Measurements from ENCODE around the gene RAD23A. TPM values are rescaled to one million over a fixed set of nuclear protein-coding genes. Genes with fewer than 3 reads are reported as not detected.

The RAD23A gene
- total and polyA plus RNA-seq, 9 of the 15 experiments (the other 6 are each of a cell fraction or from before 2014, with no cell fraction given) = 9.5 to 181 (median 101) TPM

DNA sequence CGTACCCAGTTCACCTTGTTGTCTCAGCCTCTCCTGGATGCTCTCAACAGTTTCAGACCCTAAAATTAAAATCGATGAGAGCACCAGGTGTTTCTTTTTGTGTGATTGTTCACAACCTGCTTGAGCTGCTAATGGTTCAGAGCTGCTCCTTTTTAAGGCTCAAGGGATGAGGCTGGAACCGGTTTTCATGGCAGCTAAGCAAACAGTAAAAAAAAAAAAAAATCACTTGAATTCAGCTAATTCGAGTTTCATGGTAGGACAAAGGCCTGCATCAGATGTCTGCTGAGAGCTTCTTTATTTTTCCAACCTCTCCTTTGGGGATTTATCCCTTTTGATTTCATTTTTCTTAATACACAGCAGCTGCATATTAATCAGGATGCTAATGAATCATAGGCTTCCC, 33.1 kb upstream of the RAD23A start:
- ATAC-seq = no peak
- TF ChIP-seq FOXK2 (conservative IDR thresholded peaks at IDR 0.05 in 1 of 2, IDR thresholded peaks at IDR 0.05 in 1 of 2; ENCODE audit: low read depth in 2 of 2) (no peak), ZNF165 (CRISPR knock-in tag; IDR thresholded peaks at IDR 0.05; ENCODE audit: borderline replicate concordance) (no peak), ZNF184 (CRISPR knock-in tag; IDR thresholded peaks at IDR 0.05) (no peak), ZNF77 (CRISPR knock-in tag; IDR thresholded peaks at IDR 0.05) (no peak)
- TF ChIP-seq, protein P1, sequence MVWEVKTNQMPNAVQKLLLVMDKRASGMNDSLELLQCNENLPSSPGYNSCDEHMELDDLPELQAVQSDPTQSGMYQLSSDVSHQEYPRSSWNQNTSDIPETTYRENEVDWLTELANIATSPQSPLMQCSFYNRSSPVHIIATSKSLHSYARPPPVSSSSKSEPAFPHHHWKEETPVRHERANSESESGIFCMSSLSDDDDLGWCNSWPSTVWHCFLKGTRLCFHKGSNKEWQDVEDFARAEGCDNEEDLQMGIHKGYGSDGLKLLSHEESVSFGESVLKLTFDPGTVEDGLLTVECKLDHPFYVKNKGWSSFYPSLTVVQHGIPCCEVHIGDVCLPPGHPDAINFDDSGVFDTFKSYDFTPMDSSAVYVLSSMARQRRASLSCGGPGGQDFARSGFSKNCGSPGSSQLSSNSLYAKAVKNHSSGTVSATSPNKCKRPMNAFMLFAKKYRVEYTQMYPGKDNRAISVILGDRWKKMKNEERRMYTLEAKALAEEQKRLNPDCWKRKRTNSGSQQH (CRISPR knock-in tag; IDR thresholded peaks at IDR 0.05) = no peak
- TF ChIP-seq, protein P2, sequence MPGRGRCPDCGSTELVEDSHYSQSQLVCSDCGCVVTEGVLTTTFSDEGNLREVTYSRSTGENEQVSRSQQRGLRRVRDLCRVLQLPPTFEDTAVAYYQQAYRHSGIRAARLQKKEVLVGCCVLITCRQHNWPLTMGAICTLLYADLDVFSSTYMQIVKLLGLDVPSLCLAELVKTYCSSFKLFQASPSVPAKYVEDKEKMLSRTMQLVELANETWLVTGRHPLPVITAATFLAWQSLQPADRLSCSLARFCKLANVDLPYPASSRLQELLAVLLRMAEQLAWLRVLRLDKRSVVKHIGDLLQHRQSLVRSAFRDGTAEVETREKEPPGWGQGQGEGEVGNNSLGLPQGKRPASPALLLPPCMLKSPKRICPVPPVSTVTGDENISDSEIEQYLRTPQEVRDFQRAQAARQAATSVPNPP (IDR thresholded peaks at IDR 0.05; ENCODE audit: borderline replicate concordance, insufficient read depth, insufficient read length) = no peak
- peak overlapping the region; percentile 34; the same call in 1 of the 2 replicates for H3K4me2 ChIP-seq (ENCODE audit: insufficient read depth, low read length)
- H2AFZ ChIP-seq (ENCODE audit: low read depth, low read length) = peak overlapping the region; percentile 77; the same call in 1 of the 2 replicates
- no TSS peak for BruUV-seq (replicated peaks)
- no peak for FAIRE-seq
- H3K9ac ChIP-seq (ENCODE audit: insufficient read depth in 1 of 2, low read depth in 2 of 2, low read length in 2 of 2) = peak overlapping the region; percentile 17 to 86; a peak in 1 of 4 replicates
- H3K27me3 ChIP-seq (ENCODE audit: control insufficient read depth in 2 of 2, insufficient read depth in 2 of 2, low read length in 2 of 2) = no peaks in the 10 kb centered on the region
- H3K27ac ChIP-seq (ENCODE audit: extremely low read depth, low read depth, low read length) = no peak overlapping the region
- H3K9me3 ChIP-seq (replicated peaks; ENCODE audit: control insufficient read depth, insufficient read depth, low read depth, low read length) = no peaks in the 10 kb centered on the region
- intact Hi-C loops (cut with micrococcal nuclease) (no loop called here), in situ Hi-C loops (cut with MboI) (no loop called here)
- H4K20me1 ChIP-seq (replicated peaks; ENCODE audit: control insufficient read depth, insufficient read depth, low read length) = no peaks in the 10 kb centered on the region
- no peak overlapping the region for H3K4me3 ChIP-seq
- no peaks in the 10 kb centered on the region for H3K36me3 ChIP-seq (ENCODE audit: control insufficient read depth, insufficient read depth, low read length)
- peaks cover 14 to 25% of the 10 kb centered on the region in 2 experiments for H3K4me1 ChIP-seq (replicated peaks in 1 of 2; ENCODE audit: control insufficient read depth in 2 of 2, insufficient read depth in 2 of 2, low read length in 2 of 2)
- no peak for DNase-seq (ENCODE audit: extremely low read depth in 1 of 4, low spot score in 3 of 4)
- ChIA-PET CTCF (ENCODE audit: low intra/inter-chr PET ratio) (no interaction called here), POLR2A (interaction anchor here (0.7 to 2.3 kb wide), 9 partner anchors 9 to 29 kb away, joined by 3 to 8 read pairs (median 3); partner anchors contain the start of genes GCDH and KLF1)
- WGBS (ENCODE audit: insufficient coverage, low coverage, missing lambda C conversion rate) = 51% methylated on average over 4 of the region's 4 CpGs
- H3K79me2 ChIP-seq (ENCODE audit: control insufficient read depth, insufficient read depth, low read length) = no peaks in the 10 kb centered on the region
- H3K9me1 ChIP-seq (ENCODE audit: control insufficient read depth, insufficient read depth, low read length) = no peaks in the 10 kb centered on the region

Data from K562 (cell line).